NCI-H2107 treated with DMSO at 0.1 percent for 48 hours (cell line): ENCODE data around the gene SPOUT1.
"Not testable (repeated sequence)": the region's sequence is repeated elsewhere in the genome, so short reads cannot be mapped to it uniquely, and the experiment has no call there.

Experiments
- DNase-seq: peaks from one replicate; lab custom pipeline; 2025; ENCODE audit not compliant: unreplicated experiment; lab: John Stamatoyannopoulos, UW

SPOUT1 gene

GRCh38 chr9:128780093-128780492, 49.5 kb downstream of the SPOUT1 start:
- not testable (repeated sequence) for DNase-seq

GRCh38 chr9:128774804-128775203, 54.8 kb downstream of the SPOUT1 start:
- DNase-seq, result no peak

- DNase-seq, result no peak
Measured at GRCh38 chr9:128773049-128773448, 56.5 kb downstream of the SPOUT1 start.

GRCh38 chr9:128771745-128772519, 57.7 kb downstream of the SPOUT1 start, which contains the start of gene ZER1:
TSS of gene ZER1 (minus strand) at chr9:128771927. CDS start at chr9:128755565, 16,362 bp downstream.
- DNase-seq, result peak; percentile 48

GRCh38 chr9:128771094-128771721, 58.4 kb downstream of the SPOUT1 start:
- no peak for DNase-seq

- no peak for DNase-seq
Measured at GRCh38 chr9:128770286-128771030, 59.1 kb downstream of the SPOUT1 start.
